Activated effector memory CD4-positive, alpha-beta T cell treated with Interleukin-2 at 50 U/mL for 16 hours (primary cell): ENCODE results near the gene NDN.
"Not testable (repeated sequence)": the region's sequence is repeated elsewhere in the genome, so short reads cannot be mapped to it uniquely, and the experiment has no call there.

ENCODE experiments used
- DNase-seq: peaks from one replicate; pipeline ENCODE4 v3.0.0-alpha.2; 2020

Gene NDN

GRCh38 chr15:23687143-23687470 is at the start of gene NDN:
NDN (minus strand) TSS chr15:23687305; CDS start chr15:23687217, 88 bp downstream.
- no peak for DNase-seq

GRCh38 chr15:23736033-23736673 is 49.0 kb upstream of the NDN start:
- DNase-seq = no peak

GRCh38 chr15:23734862-23735261 is 47.8 kb upstream of the NDN start:
- DNase-seq = no peak

- DNase-seq = not testable (repeated sequence)
Measured at GRCh38 chr15:23713874-23714656, 27.0 kb upstream of the NDN start.

- DNase-seq = no peak
Measured at GRCh38 chr15:23708332-23708731, 21.2 kb upstream of the NDN start.

GRCh38 chr15:23695282-23695681 is 8.2 kb upstream of the NDN start:
- DNase-seq = no peak

GRCh38 chr15:23694592-23694991 is 7.5 kb upstream of the NDN start:
- no peak for DNase-seq

- no peak for DNase-seq
Measured at GRCh38 chr15:23690450-23690852, 3.3 kb upstream of the NDN start.

GRCh38 chr15:23690015-23690414 is 2.9 kb upstream of the NDN start:
- no peak for DNase-seq

- no peak for DNase-seq
Measured at GRCh38 chr15:23686466-23687142, 501 bp downstream of the NDN start.

- no peak for DNase-seq
Measured at GRCh38 chr15:23671481-23671880, 15.6 kb downstream of the NDN start.

GRCh38 chr15:23670970-23671369 is 16.1 kb downstream of the NDN start:
- DNase-seq = no peak

- DNase-seq = no peak
Measured at GRCh38 chr15:23663232-23663631, 23.9 kb downstream of the NDN start.

- DNase-seq = no peak
Measured at GRCh38 chr15:23648920-23649515, 38.1 kb downstream of the NDN start.

- no peak for DNase-seq
Measured at GRCh38 chr15:23647421-23648370, 39.4 kb downstream of the NDN start, which contains the start of gene MAGEL2. MAGEL2 (minus strand) TSS chr15:23647867; CDS start chr15:23647742, 125 bp downstream.

- no peak for DNase-seq
Measured at GRCh38 chr15:23647001-23647295, 40.2 kb downstream of the NDN start.

- no peak for DNase-seq
Measured at GRCh38 chr15:23646165-23647000, 40.7 kb downstream of the NDN start.

GRCh38 chr15:23645371-23646164 is 41.5 kb downstream of the NDN start:
- DNase-seq = no peak

- DNase-seq = no peak
Measured at GRCh38 chr15:23644829-23645228, 42.3 kb downstream of the NDN start.

- DNase-seq = no peak
Measured at GRCh38 chr15:23642413-23643044, 44.6 kb downstream of the NDN start.
